Loucy (cell line): Measurements from ENCODE around the gene B4GALNT3.

Experiments used
- H2AFZ ChIP-seq: fragments of 200-600 bp; sonication (generic); 2 replicates; pipeline ENCODE4 v1.6.0; 2016; ENCODE audit warnings: antibody characterized with exemption, mild to moderate bottlenecking, low read length, moderate library complexity
- H3F3A ChIP-seq: fragments of 200-600 bp; 2 replicates; pipeline ENCODE4 v1.6.0; 2016; ENCODE audit warnings: antibody characterized with exemption, low read depth, mild to moderate bottlenecking
- H3K27me3 ChIP-seq: fragments of 200-600 bp; sonication (generic); 2 replicates; pipeline ENCODE4 v1.6.1; 2014; ENCODE audit warnings: low read length, mild to moderate bottlenecking; ENCODE audit not compliant: insufficient read depth, poor library complexity, severe bottlenecking
- H3K36me3 ChIP-seq: fragments of 200-600 bp; sonication (generic); 2 replicates; pipeline ENCODE4 v1.6.1; 2016; ENCODE audit warnings: low read length; ENCODE audit not compliant: insufficient read depth
- H3K4me1 ChIP-seq: fragments of 200-600 bp; sonication (generic); 2 replicates; pipeline ENCODE4 v1.5.1; 2014; ENCODE audit warnings: low read length, mild to moderate bottlenecking; ENCODE audit not compliant: insufficient read depth, poor library complexity, severe bottlenecking
- H3K4me2 ChIP-seq: fragments of 200-600 bp; sonication (generic); 2 replicates; pipeline ENCODE4 v1.6.0; 2014; ENCODE audit warnings: antibody characterized with exemption, low read length, low read depth, mild to moderate bottlenecking; ENCODE audit not compliant: poor library complexity, severe bottlenecking
- H3K4me3 ChIP-seq: fragments of 200-600 bp; sonication (generic); 2 replicates; pipeline ENCODE4 v1.5.1; 2014; ENCODE audit warnings: low read length, mild to moderate bottlenecking, mixed read lengths; ENCODE audit not compliant: poor library complexity, severe bottlenecking
- H3K79me2 ChIP-seq: fragments of 200-600 bp; sonication (generic); 2 replicates; pipeline ENCODE4 v1.6.1; 2014; ENCODE audit warnings: low read length; ENCODE audit not compliant: insufficient read depth
- H3K9ac ChIP-seq: fragments of 200-600 bp; sonication (generic); 2 replicates; pipeline ENCODE4 v1.6.0; 2014; ENCODE audit warnings: mild to moderate bottlenecking, low read depth, low read length, moderate library complexity; ENCODE audit not compliant: poor library complexity, severe bottlenecking
- H3K9me2 ChIP-seq: fragments of 200-600 bp; sonication (generic); replicated peaks from 2 replicates; pipeline ENCODE4 v1.6.1; 2016; ENCODE audit warnings: low read depth, low read length, mixed read lengths
- H3K9me3 ChIP-seq: fragments of 200-600 bp; sonication (generic); 2 replicates; pipeline ENCODE4 v1.6.1; 2014; ENCODE audit warnings: mild to moderate bottlenecking, antibody characterized with exemption, low read length, low read depth; ENCODE audit not compliant: insufficient read depth
- H4K20me1 ChIP-seq: fragments of 200-600 bp; sonication (generic); 2 replicates; pipeline ENCODE4 v1.6.0; 2014; ENCODE audit warnings: antibody characterized with exemption, low read length, mild to moderate bottlenecking; ENCODE audit not compliant: insufficient read depth, poor library complexity, severe bottlenecking
- EZH2phosphoT487 ChIP-seq: fragments of 200-600 bp; IDR thresholded peaks from 2 replicates; pipeline ENCODE4 v1.6.1; 2018; ENCODE audit warnings: antibody characterized with exemption, mild to moderate bottlenecking, moderate library complexity, borderline replicate concordance
- TF ChIP-seq, protein P1 (sequence below): fragments of 200-600 bp; sonication (generic); conservative IDR thresholded peaks from 2 replicates; pipeline ENCODE4 v1.5.1; 2014; ENCODE audit warnings: mild to moderate bottlenecking, antibody characterized with exemption, low read length

Gene B4GALNT3

DNA sequence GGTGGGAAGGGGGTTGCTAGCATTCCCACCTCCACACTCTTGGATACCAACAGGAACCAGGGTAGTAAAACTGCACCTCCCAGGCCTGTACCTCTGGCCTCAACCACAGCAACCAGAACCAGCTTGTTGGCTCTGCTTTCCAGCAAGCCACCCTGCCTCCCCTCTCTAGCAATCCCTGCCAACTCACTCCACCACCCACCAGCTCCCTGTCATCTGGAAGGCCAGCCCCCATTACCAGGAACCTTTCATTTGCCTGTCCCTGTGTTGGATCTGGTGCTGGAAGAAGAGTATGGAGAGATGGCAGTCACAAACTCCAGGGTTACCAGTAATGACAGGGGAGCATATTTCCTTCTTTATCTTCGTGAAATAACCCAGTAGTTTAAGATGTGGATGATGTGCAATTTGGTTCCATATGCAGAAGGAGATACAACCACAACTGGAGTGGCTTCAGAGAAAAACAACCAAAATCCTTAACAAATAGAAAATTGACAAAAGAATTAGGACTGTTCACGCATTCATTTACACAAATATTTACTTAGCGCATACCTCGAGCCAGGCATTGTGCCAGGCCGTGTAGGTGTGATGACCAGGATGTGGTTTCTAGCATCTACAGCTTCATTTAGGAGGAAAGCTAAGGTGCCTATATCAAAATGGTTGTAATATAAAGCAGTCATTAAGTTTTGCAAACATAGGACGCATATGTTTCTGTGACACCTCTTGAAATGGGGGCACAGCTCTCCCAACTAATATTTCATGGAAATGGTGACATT, 3.4 kb downstream of the B4GALNT3 start:
- Histone ChIP-seq H3K9ac (no peak overlapping the region), H3K79me2 (no peaks in the 10 kb centered on the region), H3K4me2 (no peak overlapping the region), H2AFZ (no peak overlapping the region), H3F3A (no peaks in the 10 kb centered on the region), H3K4me1 (peaks cover 2% of the 10 kb centered on the region), H3K36me3 (no peaks in the 10 kb centered on the region), H3K9me3 (no peaks in the 10 kb centered on the region), H3K4me3 (no peak overlapping the region), H3K27me3 (no peaks in the 10 kb centered on the region), H4K20me1 (no peaks in the 10 kb centered on the region), H3K9me2 (no peaks in the 10 kb centered on the region)
- TF ChIP-seq EZH2phosphoT487 = no peak
- TF ChIP-seq, protein P1, sequence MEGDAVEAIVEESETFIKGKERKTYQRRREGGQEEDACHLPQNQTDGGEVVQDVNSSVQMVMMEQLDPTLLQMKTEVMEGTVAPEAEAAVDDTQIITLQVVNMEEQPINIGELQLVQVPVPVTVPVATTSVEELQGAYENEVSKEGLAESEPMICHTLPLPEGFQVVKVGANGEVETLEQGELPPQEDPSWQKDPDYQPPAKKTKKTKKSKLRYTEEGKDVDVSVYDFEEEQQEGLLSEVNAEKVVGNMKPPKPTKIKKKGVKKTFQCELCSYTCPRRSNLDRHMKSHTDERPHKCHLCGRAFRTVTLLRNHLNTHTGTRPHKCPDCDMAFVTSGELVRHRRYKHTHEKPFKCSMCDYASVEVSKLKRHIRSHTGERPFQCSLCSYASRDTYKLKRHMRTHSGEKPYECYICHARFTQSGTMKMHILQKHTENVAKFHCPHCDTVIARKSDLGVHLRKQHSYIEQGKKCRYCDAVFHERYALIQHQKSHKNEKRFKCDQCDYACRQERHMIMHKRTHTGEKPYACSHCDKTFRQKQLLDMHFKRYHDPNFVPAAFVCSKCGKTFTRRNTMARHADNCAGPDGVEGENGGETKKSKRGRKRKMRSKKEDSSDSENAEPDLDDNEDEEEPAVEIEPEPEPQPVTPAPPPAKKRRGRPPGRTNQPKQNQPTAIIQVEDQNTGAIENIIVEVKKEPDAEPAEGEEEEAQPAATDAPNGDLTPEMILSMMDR = no peak

GRCh38 chr12:464484-465267, 4.9 kb downstream of the B4GALNT3 start:
- no peaks in the 10 kb centered on the region for H3K79me2 ChIP-seq
- no peak for TF ChIP-seq EZH2phosphoT487
- TF ChIP-seq, protein P1 = no peak
- H4K20me1 ChIP-seq = no peaks in the 10 kb centered on the region
- no peaks in the 10 kb centered on the region for H3F3A ChIP-seq
- no peaks in the 10 kb centered on the region for H3K9me3 ChIP-seq
- peaks cover 16% of the 10 kb centered on the region for H3K4me1 ChIP-seq
- H3K4me3 ChIP-seq = no peak overlapping the region
- no peaks in the 10 kb centered on the region for H3K9me2 ChIP-seq
- H3K9ac ChIP-seq = no peak overlapping the region
- no peak overlapping the region for H2AFZ ChIP-seq
- H3K4me2 ChIP-seq = no peak overlapping the region
- H3K36me3 ChIP-seq = no peaks in the 10 kb centered on the region
- no peaks in the 10 kb centered on the region for H3K27me3 ChIP-seq

GRCh38 chr12:466039-466438, 6.3 kb downstream of the B4GALNT3 start:
- no peaks in the 10 kb centered on the region for H3K9me2 ChIP-seq
- no peaks in the 10 kb centered on the region for H3K9me3 ChIP-seq
- H3K9ac ChIP-seq = no peak overlapping the region
- H3F3A ChIP-seq = no peaks in the 10 kb centered on the region
- TF ChIP-seq, protein P1 = no peak
- no peak for TF ChIP-seq EZH2phosphoT487
- H4K20me1 ChIP-seq = no peaks in the 10 kb centered on the region
- no peak overlapping the region for H3K4me3 ChIP-seq
- H3K36me3 ChIP-seq = no peaks in the 10 kb centered on the region
- no peak overlapping the region for H3K4me2 ChIP-seq
- H3K79me2 ChIP-seq = no peaks in the 10 kb centered on the region
- no peaks in the 10 kb centered on the region for H3K27me3 ChIP-seq
- H3K4me1 ChIP-seq = peaks cover 16% of the 10 kb centered on the region
- H2AFZ ChIP-seq = no peak overlapping the region
